Body of pancreas (tissue), 4 donors: ENCODE data around the gene SYPL2. TPM values are rescaled to one million over a fixed set of nuclear protein-coding genes. Genes with fewer than 3 reads are reported as not detected.

Source experiments
- ATAC-seq: fragments of 150-250 bp; one replicate; pipeline ENCODE4 v1.9.1; 2016
- DNase-seq, 4 donors: peaks; one replicate each; pipeline ENCODE4 v3.0.0-alpha.2; 2019
- H3K27ac ChIP-seq, 4 donors: fragments of 200-600 bp; sonication (generic); 1 replicate in 3 of 4; 2 replicates in 1 of 4; pipeline versions ENCODE4 v1.5.1 to v1.6.1; 2016 to 2019; ENCODE audit warnings: mild to moderate bottlenecking in 1 of 4, mixed read lengths in 1 of 4, moderate library complexity in 1 of 4
- H3K27me3 ChIP-seq, 2 donors: fragments of 200-600 bp; sonication (generic); one replicate each; pipeline ENCODE4 v1.6.0; 2016; ENCODE audit warnings: mild to moderate bottlenecking in 1 of 2
- H3K36me3 ChIP-seq, 2 donors: fragments of 200-600 bp; sonication (generic); replicated peaks in 1 of 2; 2 replicates each; pipeline ENCODE4 v1.5.1; 2016; ENCODE audit warnings: low read depth in 2 of 2; ENCODE audit not compliant: insufficient read depth in 1 of 2
- H3K4me1 ChIP-seq: fragments of 200-600 bp; sonication (generic); one replicate; pipeline ENCODE4 v1.6.0; 2016
- H3K4me3 ChIP-seq, 2 donors: fragments of 200-600 bp; sonication (generic); 1 replicate in 1 of 2; 2 replicates in 1 of 2; pipeline ENCODE4 v1.5.1; 2016 to 2019
- H3K9me3 ChIP-seq, 3 donors: fragments of 200-600 bp; sonication (generic); 1 replicate in 2 of 3; 2 replicates in 1 of 3; pipeline ENCODE4 v1.5.1; 2016
- CTCF ChIP-seq, 7 experiments: fragments of 450-650 bp in 4 of 7; fragments of 200-600 bp in 3 of 7; sonication (generic) in 3 of 7; IDR thresholded peaks; one replicate each; pipeline ENCODE4 v1.5.1; 2016 to 2019; ENCODE audit warnings: antibody characterized with exemption in 7 of 7
- POLR2A ChIP-seq, 3 donors: fragments of 450-650 bp; IDR thresholded peaks; one replicate each; pipeline ENCODE4 v1.6.1; 2016; ENCODE audit warnings: antibody characterized with exemption in 3 of 3, mild to moderate bottlenecking in 2 of 3
- WGBS, 2 donors: methylation state at CpG; one replicate each; pipeline ENCODE4 v1.1.5; 2017; 5-methylcytosine and 5-hydroxymethylcytosine counted together
- intact Hi-C: fragments of 100-400 bp; cut with DNase I; formaldehyde crosslinking; loops from one replicate; pipeline ENCODE4 v1.15.1; 2023
- total RNA-seq, 2 donors: library from RNA; depleted of rRNA; stranded (reverse); fragments of >200 nt; gene quantifications; one replicate each; pipeline ENCODE4 v1.1.0, GENCODE V29; 2016

Gene SYPL2
- total RNA-seq, 2 donors from 2014 or later: 1.8 to 2.3 TPM

GRCh38 chr1:109497449-109498160 lies 31.3 kb downstream of the SYPL2 start:
- no peak for TF ChIP-seq CTCF (IDR thresholded peaks at IDR 0.05)
- TF ChIP-seq POLR2A (IDR thresholded peaks at IDR 0.05): no peak
- H3K27me3 ChIP-seq: no peaks in the 10 kb centered on the region
- H3K36me3 ChIP-seq: no peaks in the 10 kb centered on the region
- WGBS, 2 donors: 64 to 68% methylated on average over 9 of the region's 9 CpGs
- H3K4me3 ChIP-seq: no peak overlapping the region
- DNase-seq (no peak), ATAC-seq (no peak)
- H3K4me1 ChIP-seq: peaks cover 20% of the 10 kb centered on the region
- intact Hi-C loops: loop anchor here (5.0 kb wide), 1 partner anchor 35 kb away; no protein-coding TSS in a partner anchor
- no peaks in the 10 kb centered on the region for H3K9me3 ChIP-seq
- H3K27ac ChIP-seq: no peak overlapping the region

GRCh38 chr1:109498161-109498801 lies 31.9 kb downstream of the SYPL2 start:
- TF ChIP-seq POLR2A (IDR thresholded peaks at IDR 0.05) (no peak), CTCF (IDR thresholded peaks at IDR 0.05) (peak in 6 of 7 experiments; percentile 11 to 40 (median 27))
- peak in 1 of 4 donors; percentile 37 for DNase-seq
- peaks cover 19% of the 10 kb centered on the region for H3K4me1 ChIP-seq
- H3K9me3 ChIP-seq: no peaks in the 10 kb centered on the region
- H3K27ac ChIP-seq: no peak overlapping the region
- no peak for ATAC-seq
- H3K27me3 ChIP-seq: no peaks in the 10 kb centered on the region
- 69 to 81% methylated on average over 12 of the region's 12 CpGs for WGBS, 2 donors
- H3K4me3 ChIP-seq: no peak overlapping the region
- no peaks in the 10 kb centered on the region for H3K36me3 ChIP-seq
- intact Hi-C loops: loop anchor here (5.0 kb wide), 1 partner anchor 34 kb away; no protein-coding TSS in a partner anchor

GRCh38 chr1:109499081-109499480 lies 32.7 kb downstream of the SYPL2 start:
- TF ChIP-seq CTCF (IDR thresholded peaks at IDR 0.05) (no peak), POLR2A (IDR thresholded peaks at IDR 0.05) (no peak)
- Histone ChIP-seq H3K9me3 (no peaks in the 10 kb centered on the region), H3K27me3 (no peaks in the 10 kb centered on the region), H3K4me1 (peaks cover 14% of the 10 kb centered on the region), H3K27ac (no peak overlapping the region), H3K4me3 (no peak overlapping the region), H3K36me3 (no peaks in the 10 kb centered on the region)
- WGBS, 2 donors: 86 to 87% methylated on average over 7 of the region's 7 CpGs
- no peak for DNase-seq
- no peak for ATAC-seq
- intact Hi-C loops: loop anchor here (5.0 kb wide), 1 partner anchor 33 kb away; no protein-coding TSS in a partner anchor

GRCh38 chr1:109499661-109500536 lies 33.6 kb downstream of the SYPL2 start:
- DNase-seq (peak; percentile 54 to 74 (median 55)), ATAC-seq (no peak)
- H3K27ac ChIP-seq: no peak overlapping the region
- intact Hi-C loops: loop anchor here (5.0 kb wide), 1 partner anchor 32 kb away; no protein-coding TSS in a partner anchor
- H3K27me3 ChIP-seq: no peaks in the 10 kb centered on the region
- no peaks in the 10 kb centered on the region for H3K9me3 ChIP-seq
- peaks cover 8% of the 10 kb centered on the region for H3K4me1 ChIP-seq
- WGBS, 2 donors: 65 to 88% methylated on average over 2 to 4 of the region's 4 CpGs
- H3K4me3 ChIP-seq: no peak overlapping the region
- no peaks in the 10 kb centered on the region for H3K36me3 ChIP-seq
- TF ChIP-seq CTCF (IDR thresholded peaks at IDR 0.05): peak in 5 of 7 experiments; percentile 15 to 39 (median 25)
- TF ChIP-seq POLR2A (IDR thresholded peaks at IDR 0.05): no peak
